ACC112 (cell line): ENCODE measurements around the gene SYT9.

Experiments
- H2AFZ ChIP-seq: fragments of 200-600 bp; sonication (generic); one replicate; pipeline ENCODE4 v1.6.0; 2017; ENCODE audit warnings: antibody characterized with exemption, low read length; ENCODE audit not compliant: unreplicated experiment
- H3K27ac ChIP-seq: fragments of 200-600 bp; sonication (generic); 2 replicates; pipeline ENCODE4 v1.5.1; 2014; ENCODE audit warnings: low read depth, mild to moderate bottlenecking, antibody characterized with exemption, low read length, moderate library complexity
- H3K27me3 ChIP-seq: fragments of 200-600 bp; sonication (generic); 2 replicates; pipeline ENCODE4 v1.6.1; 2014; ENCODE audit warnings: mild to moderate bottlenecking, antibody characterized with exemption, low read length, moderate library complexity, mixed read lengths; ENCODE audit not compliant: insufficient read depth
- H3K36me3 ChIP-seq: fragments of 200-600 bp; sonication (generic); 2 replicates; pipeline ENCODE4 v1.6.1; 2016; ENCODE audit warnings: mild to moderate bottlenecking, antibody characterized with exemption, low read length, moderate library complexity, mixed read lengths; ENCODE audit not compliant: insufficient read depth
- H3K4me1 ChIP-seq: fragments of 200-600 bp; sonication (generic); one replicate; pipeline ENCODE4 v1.6.1; 2016; ENCODE audit warnings: low read length, mixed read lengths; ENCODE audit not compliant: insufficient read depth, unreplicated experiment, control insufficient read depth
- H3K4me3 ChIP-seq: fragments of 200-600 bp; sonication (generic); 2 replicates; pipeline ENCODE4 v1.5.1; 2014; ENCODE audit warnings: mild to moderate bottlenecking, low read depth, low read length
- H3K79me2 ChIP-seq: fragments of 200-600 bp; sonication (generic); one replicate; pipeline ENCODE4 v1.6.0; 2016; ENCODE audit warnings: low read length; ENCODE audit not compliant: control insufficient read depth, unreplicated experiment, insufficient read depth

SYT9 gene

DNA sequence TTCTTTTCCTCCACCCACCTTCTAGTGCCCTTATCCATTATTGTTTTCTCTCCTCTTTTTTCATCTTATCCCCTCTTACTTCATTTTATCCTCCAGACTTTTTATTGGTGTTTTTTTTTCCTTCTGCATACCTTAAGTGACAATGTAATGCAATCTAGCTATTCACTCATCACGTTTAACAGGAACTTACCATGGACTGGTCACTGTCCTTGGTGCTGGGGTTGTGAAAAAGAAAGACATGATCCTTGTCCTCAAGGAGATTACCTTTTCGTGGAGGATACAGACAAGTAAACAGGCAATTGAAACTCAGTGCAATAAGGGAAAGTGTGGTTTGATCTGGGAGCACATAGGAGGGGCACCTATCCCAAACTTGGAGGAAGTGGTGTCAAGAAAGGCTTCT, 20.7 kb downstream of the SYT9 start:
- H3K4me3 ChIP-seq = no peak overlapping the region
- H3K79me2 ChIP-seq = no peaks in the 10 kb centered on the region
- no peaks in the 10 kb centered on the region for H3K4me1 ChIP-seq
- H2AFZ ChIP-seq = no peak overlapping the region
- no peaks in the 10 kb centered on the region for H3K36me3 ChIP-seq
- H3K27me3 ChIP-seq = no peaks in the 10 kb centered on the region
- no peak overlapping the region for H3K27ac ChIP-seq

DNA sequence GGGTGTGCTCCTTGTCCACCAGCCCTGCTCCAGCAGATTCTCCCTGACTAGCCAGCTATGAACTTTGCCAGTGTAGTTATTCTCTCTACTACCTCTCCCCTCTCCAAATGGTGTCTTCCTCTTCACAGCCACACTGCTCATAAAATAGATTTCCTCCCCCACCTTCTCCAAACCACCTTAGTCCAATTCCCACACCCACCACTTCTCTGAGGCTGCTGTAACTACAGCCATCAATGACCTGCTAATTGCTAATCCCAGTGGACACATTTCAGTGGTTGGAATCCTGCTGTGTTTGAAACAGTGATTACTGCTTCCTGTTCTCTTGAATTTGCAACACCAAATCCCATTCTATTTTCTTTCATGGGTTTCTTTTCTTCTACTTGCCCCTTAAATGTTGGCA, 23.4 kb downstream of the SYT9 start:
- H3K27me3 ChIP-seq = no peaks in the 10 kb centered on the region
- H3K4me3 ChIP-seq = no peak overlapping the region
- no peaks in the 10 kb centered on the region for H3K36me3 ChIP-seq
- no peaks in the 10 kb centered on the region for H3K79me2 ChIP-seq
- H3K4me1 ChIP-seq = no peaks in the 10 kb centered on the region
- no peak overlapping the region for H2AFZ ChIP-seq
- H3K27ac ChIP-seq = no peak overlapping the region

DNA sequence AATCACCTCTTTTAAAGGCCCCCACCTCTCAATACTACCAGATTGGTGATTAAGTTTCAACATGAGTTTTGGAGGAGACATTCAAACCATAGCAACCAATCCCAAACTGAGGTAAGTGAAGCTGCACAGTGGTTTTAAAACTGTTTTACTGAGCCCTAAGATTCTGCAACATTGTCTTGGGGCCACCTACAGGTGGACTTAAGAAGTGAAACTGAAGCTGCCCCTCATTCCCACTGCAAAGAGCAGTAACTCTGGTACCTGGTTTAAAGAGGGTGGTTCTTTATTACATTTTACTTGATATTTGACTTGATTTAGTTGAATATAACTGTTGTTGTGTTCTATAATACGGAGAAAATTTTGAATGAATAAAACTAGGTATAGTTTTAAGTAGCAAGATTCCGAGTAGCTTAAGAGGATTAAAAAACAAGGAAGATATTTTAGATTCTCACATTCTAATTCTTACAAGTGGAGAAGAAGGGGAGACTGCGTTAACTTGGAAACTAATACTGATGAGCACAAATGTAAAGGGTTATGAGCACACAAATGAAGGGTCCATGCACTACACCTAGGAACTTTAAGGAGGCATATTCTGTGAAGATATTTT, 26.7 kb downstream of the SYT9 start:
- Histone ChIP-seq H3K27me3 (no peaks in the 10 kb centered on the region), H3K79me2 (no peaks in the 10 kb centered on the region), H3K4me3 (no peak overlapping the region), H3K36me3 (no peaks in the 10 kb centered on the region), H3K4me1 (no peaks in the 10 kb centered on the region), H2AFZ (no peak overlapping the region), H3K27ac (no peak overlapping the region)

DNA sequence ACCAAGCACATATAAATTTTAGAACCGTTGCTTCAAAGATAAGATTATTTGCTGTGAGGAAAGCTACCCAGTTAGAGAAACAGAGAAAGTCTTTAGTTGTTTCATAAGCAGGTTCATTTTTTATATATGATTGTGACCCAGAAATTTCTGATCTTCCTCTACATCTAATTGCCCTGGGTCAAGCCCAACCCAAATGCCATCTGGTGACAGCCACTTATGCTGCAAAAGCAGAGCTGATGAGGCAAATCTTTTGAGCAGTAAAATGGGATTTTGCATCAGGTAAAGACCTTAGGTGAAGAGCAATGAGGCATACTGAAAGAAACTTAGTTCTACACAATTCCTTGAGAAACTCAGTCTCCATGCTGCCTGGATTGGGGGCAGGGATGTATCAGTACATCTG, 28.0 kb downstream of the SYT9 start:
- Histone ChIP-seq H2AFZ (no peak overlapping the region), H3K4me3 (no peak overlapping the region), H3K79me2 (no peaks in the 10 kb centered on the region), H3K4me1 (no peaks in the 10 kb centered on the region), H3K36me3 (no peaks in the 10 kb centered on the region), H3K27ac (no peak overlapping the region), H3K27me3 (no peaks in the 10 kb centered on the region)

DNA sequence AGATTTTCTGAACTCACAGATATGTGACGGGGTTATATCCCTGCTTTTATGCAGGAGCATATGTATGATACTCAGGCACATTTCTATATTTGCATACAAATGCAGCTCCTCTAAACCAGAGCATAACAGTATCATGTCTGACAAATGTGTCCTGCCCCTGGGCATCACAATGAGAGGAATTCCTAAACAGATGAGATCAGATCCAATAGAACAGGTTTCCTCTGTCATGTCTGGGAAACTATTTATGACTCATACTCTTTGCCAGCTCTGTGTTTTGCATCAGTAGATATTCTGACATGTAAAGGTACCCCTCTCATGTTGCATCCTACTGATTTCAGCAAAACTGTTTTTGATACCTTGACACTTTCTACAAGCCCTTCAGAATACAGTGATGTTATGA, 29.4 kb downstream of the SYT9 start:
- no peak overlapping the region for H3K27ac ChIP-seq
- H3K36me3 ChIP-seq = no peaks in the 10 kb centered on the region
- H3K4me3 ChIP-seq = no peak overlapping the region

DNA sequence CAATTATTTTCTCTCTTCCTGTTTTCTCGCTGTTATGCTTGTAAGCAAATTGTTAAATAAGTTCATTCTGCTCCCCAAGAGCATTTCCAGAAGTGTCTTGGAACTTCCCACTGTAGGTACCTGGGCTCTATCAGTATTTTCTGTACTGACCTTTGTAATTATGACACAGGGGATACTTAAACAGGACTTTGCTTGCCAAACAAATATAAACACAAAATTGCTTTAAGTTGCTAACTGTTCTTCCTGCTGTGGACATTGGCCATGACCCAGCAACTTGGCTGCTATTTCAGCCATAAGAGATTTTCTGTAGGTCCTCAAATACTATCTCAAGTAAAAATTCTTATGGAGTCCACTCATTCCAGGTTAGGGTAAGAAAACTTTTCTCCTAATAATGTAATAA, 30.1 kb downstream of the SYT9 start:
- Histone ChIP-seq H2AFZ (no peak overlapping the region), H3K4me1 (no peaks in the 10 kb centered on the region), H3K27ac (no peak overlapping the region), H3K27me3 (no peaks in the 10 kb centered on the region), H3K79me2 (no peaks in the 10 kb centered on the region), H3K36me3 (no peaks in the 10 kb centered on the region), H3K4me3 (no peak overlapping the region)

More for the DNA sequence above, 29.4 kb downstream of the SYT9 start:
- no peaks in the 10 kb centered on the region for H3K79me2 ChIP-seq
- H2AFZ ChIP-seq = no peak overlapping the region
- H3K4me1 ChIP-seq = no peaks in the 10 kb centered on the region
- no peaks in the 10 kb centered on the region for H3K27me3 ChIP-seq

DNA sequence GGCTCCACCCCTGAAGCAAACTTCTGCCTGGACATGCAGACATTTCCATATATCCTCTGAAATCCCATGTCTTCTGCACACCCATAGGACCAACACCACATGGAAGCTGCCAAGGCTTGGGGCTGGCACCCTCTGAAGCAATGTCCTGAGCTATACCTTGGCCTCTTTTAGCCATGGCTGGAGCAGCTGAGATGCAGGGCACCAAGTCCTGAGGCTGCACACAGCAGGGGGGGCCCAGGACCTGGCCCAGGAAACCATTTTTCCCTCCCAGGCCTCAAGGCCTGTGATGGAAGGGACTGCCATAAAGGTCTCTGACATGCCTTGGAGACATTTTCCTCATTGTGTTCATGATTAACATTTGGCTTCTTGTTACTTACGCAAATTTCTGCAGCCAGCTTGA, 34.5 kb downstream of the SYT9 start:
- H3K36me3 ChIP-seq = no peaks in the 10 kb centered on the region
- H3K4me3 ChIP-seq = no peak overlapping the region
- no peak overlapping the region for H3K27ac ChIP-seq
- H3K27me3 ChIP-seq = no peaks in the 10 kb centered on the region
- H2AFZ ChIP-seq = no peak overlapping the region
- no peaks in the 10 kb centered on the region for H3K4me1 ChIP-seq
- no peaks in the 10 kb centered on the region for H3K79me2 ChIP-seq

DNA sequence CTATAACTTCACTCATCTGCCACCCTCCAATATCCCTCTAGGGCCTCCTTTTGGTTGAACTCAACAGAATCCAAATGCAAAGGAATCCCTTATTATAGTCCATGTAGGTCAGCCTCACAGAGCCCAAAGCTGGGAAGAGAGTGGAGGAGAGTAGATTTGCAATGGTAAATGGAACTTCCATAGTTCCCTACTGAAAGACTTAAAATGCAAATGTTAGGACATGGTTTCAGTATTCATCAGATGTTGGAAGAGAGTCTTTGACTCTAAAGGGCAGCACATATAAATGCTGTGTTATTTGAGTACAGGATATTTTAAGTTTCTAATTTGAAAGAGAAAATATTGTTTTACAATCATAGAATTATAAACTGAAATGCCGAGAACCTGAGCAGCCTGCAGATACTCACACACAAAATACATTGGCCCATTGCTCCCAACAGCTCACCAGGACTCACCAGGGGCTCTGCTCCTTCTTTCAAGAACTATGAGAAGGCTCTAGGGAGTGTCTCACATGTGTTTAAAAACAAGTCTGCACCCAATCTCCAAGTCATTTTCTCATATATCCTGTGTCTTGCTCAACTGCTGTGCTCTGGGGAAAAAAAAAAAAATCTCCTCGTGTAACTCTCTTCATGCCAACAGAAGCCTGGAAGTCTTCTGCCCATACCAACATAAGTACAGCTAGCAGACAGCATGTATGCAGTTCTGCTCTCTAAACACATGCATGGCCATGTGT, 39.6 kb downstream of the SYT9 start:
- no peak overlapping the region for H3K27ac ChIP-seq
- no peaks in the 10 kb centered on the region for H3K4me1 ChIP-seq
- H3K36me3 ChIP-seq = no peaks in the 10 kb centered on the region
- H3K4me3 ChIP-seq = no peak overlapping the region
- no peaks in the 10 kb centered on the region for H3K27me3 ChIP-seq
- H3K79me2 ChIP-seq = no peaks in the 10 kb centered on the region
- no peak overlapping the region for H2AFZ ChIP-seq

DNA sequence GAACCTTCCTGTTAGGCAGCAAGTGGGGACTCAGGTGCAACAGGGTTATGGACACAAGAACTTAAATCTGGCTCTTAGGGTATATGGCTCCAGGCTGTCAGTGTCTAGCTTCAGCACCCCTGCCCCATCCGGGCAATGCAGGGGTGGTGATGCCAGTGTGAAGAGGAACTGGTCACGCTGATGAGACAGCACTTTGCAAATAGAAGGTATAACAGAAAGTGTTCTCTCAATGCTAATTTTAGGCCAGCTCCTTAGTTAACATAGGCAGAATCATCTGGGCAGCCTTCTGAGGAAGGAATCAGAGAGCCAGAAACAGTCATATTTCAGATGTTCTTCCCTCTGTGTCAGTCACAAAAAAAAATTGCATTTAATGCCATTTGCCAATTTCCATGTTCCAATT, 41.2 kb downstream of the SYT9 start:
- no peaks in the 10 kb centered on the region for H3K79me2 ChIP-seq
- H3K27ac ChIP-seq = no peak overlapping the region
- no peaks in the 10 kb centered on the region for H3K36me3 ChIP-seq
- no peak overlapping the region for H3K4me3 ChIP-seq
- no peaks in the 10 kb centered on the region for H3K4me1 ChIP-seq
- H2AFZ ChIP-seq = no peak overlapping the region
- H3K27me3 ChIP-seq = no peaks in the 10 kb centered on the region

DNA sequence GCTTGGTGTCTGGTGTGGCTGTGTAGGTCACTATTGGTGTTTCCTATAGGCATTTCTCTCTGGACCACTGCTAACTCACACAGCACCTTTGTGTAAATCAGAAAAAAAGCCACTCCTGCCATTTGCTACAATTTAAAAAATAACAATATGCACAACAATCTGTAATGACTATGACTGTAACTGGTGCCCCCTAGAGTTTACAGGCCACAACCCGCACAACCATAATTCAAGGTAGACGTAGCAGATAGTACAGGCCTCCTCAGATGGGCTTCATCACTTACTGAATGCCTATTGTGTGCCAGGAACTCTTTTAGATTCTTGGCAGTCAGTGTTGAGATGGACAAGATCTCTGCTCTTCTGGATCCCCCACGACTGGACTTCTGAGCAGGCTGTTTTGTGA, 47.7 kb downstream of the SYT9 start:
- no peak overlapping the region for H2AFZ ChIP-seq
- H3K27me3 ChIP-seq = no peaks in the 10 kb centered on the region
- H3K4me3 ChIP-seq = no peak overlapping the region
- no peaks in the 10 kb centered on the region for H3K79me2 ChIP-seq
- H3K27ac ChIP-seq = no peak overlapping the region
- no peaks in the 10 kb centered on the region for H3K4me1 ChIP-seq
- no peaks in the 10 kb centered on the region for H3K36me3 ChIP-seq

DNA sequence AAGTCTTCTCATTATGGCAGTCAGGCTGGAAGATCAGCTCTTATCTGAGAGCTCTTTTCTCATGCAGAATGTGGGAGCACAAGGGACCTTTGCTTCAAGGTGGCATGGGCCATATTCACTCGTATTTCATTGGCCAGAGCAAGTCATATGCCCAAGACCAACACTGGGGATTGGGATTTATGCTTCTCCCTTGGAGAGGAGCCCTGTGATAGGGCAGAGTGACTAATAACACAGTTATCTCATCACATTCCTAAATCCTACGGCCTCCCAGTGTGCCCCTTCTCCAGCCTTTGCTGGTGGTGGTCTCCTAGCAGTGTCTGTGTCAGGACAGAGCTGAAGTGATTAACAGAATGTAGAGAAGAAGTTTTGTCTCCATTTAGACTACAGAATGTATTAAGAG, 48.6 kb downstream of the SYT9 start:
- H3K27ac ChIP-seq = no peak overlapping the region
- no peaks in the 10 kb centered on the region for H3K4me1 ChIP-seq
- no peaks in the 10 kb centered on the region for H3K27me3 ChIP-seq
- H2AFZ ChIP-seq = no peak overlapping the region
- no peak overlapping the region for H3K4me3 ChIP-seq
- no peaks in the 10 kb centered on the region for H3K36me3 ChIP-seq
- no peaks in the 10 kb centered on the region for H3K79me2 ChIP-seq
